GM12878 (cell line): Measurements from ENCODE around the gene HOXB2. TPM values are rescaled to one million over a fixed set of nuclear protein-coding genes. Genes with fewer than 3 reads are reported as not detected.

ENCODE experiments used
- ATAC-seq: fragments of 200-7000 bp; cut with Tn5 transposase; 3 replicates; pipeline ENCODE4 v1.9.1; 2020; ENCODE audit warnings: mild to moderate bottlenecking, moderate library complexity
- BruUV-seq: library from RNA; stranded (reverse); fragments of 400-500 nt; replicated peaks from 2 replicates; lab custom pipeline; 2021; lab: Mats Ljungman, UMichigan
- CTCF ChIA-PET: fragments of 300-600 bp; sonication (Branson Sonifier 250); formaldehyde crosslinking; extraction: SDS; loops from one replicate; lab custom pipeline; 2021; ENCODE audit warnings: inconsistent platforms; lab: Yijun Ruan, JAX
- POLR2A ChIA-PET: fragments of 350-600 bp; formaldehyde crosslinking; extraction: SDS; loops from one replicate; lab custom pipeline; 2021; ENCODE audit warnings: inconsistent platforms; lab: Charles Lee
- RAD21 ChIA-PET: fragments of 300-600 bp; sonication (Branson Sonifier 250); formaldehyde crosslinking; loops from one replicate; lab custom pipeline; 2023; ENCODE audit warnings: antibody characterized with exemption; ENCODE audit not compliant: unreplicated experiment; lab: Charles Lee
- SMC1A ChIA-PET: fragments of 300-600 bp; sonication (Branson Sonifier 250); formaldehyde crosslinking; loops from one replicate; lab custom pipeline; 2023; ENCODE audit not compliant: unreplicated experiment, uncharacterized antibody; lab: Charles Lee
- DNase-seq: peaks from one replicate; pipeline ENCODE4 v3.0.0-alpha.2; 2011; ENCODE audit warnings: low read depth, low spot score
- FAIRE-seq: peaks from 3 replicates; lab custom pipeline; 2011; peaks lifted over from hg19 to GRCh38; lab: Jason Lieb, UNC
- H2AFZ ChIP-seq: 2 replicates; pipeline ENCODE4 v1.6.0; 2011; ENCODE audit warnings: low read depth, low read length, control low read depth; ENCODE audit not compliant: control insufficient read depth
- H3K27ac ChIP-seq: 2 replicates; pipeline ENCODE4 v1.5.1; 2011; ENCODE audit warnings: control low read depth; ENCODE audit not compliant: control insufficient read depth, insufficient read depth
- H3K27me3 ChIP-seq, 2 experiments: replicated peaks in 1 of 2; 2 replicates each; pipeline versions ENCODE4 v1.6.0 to v1.6.1; 2011; ENCODE audit warnings: low read length in 1 of 2; ENCODE audit not compliant: control insufficient read depth in 2 of 2, insufficient read depth in 2 of 2
- H3K36me3 ChIP-seq, 2 experiments: 2 replicates each; pipeline ENCODE4 v1.5.1; 2011; ENCODE audit warnings: low read length in 1 of 2; ENCODE audit not compliant: control insufficient read depth in 2 of 2, insufficient read depth in 2 of 2
- H3K4me1 ChIP-seq: 2 replicates; pipeline ENCODE4 v1.6.1; 2011; ENCODE audit warnings: mild to moderate bottlenecking, low read length, moderate library complexity, mixed read lengths; ENCODE audit not compliant: control insufficient read depth, insufficient read depth
- H3K4me2 ChIP-seq: 2 replicates; pipeline ENCODE4 v1.6.0; 2011; ENCODE audit warnings: control low read depth; ENCODE audit not compliant: control insufficient read depth, insufficient read depth
- H3K4me3 ChIP-seq: fragments of 200-600 bp; sonication (generic); 2 replicates; pipeline ENCODE4 v1.5.1; 2016
- H3K79me2 ChIP-seq: 2 replicates; pipeline ENCODE4 v1.6.0; 2011; ENCODE audit warnings: low read length; ENCODE audit not compliant: control insufficient read depth, insufficient read depth
- H3K9ac ChIP-seq: 2 replicates; pipeline ENCODE4 v1.8.0; 2011; ENCODE audit warnings: low read length, control low read depth, mixed read lengths; ENCODE audit not compliant: control insufficient read depth, insufficient read depth
- H3K9me3 ChIP-seq: replicated peaks from 3 replicates; pipeline ENCODE4 v1.5.1; 2011; ENCODE audit warnings: mild to moderate bottlenecking, low read length; ENCODE audit not compliant: control insufficient read depth, insufficient read depth
- H4K20me1 ChIP-seq: 2 replicates; pipeline ENCODE4 v1.6.0; 2011; ENCODE audit not compliant: control insufficient read depth, insufficient read depth
- ATF2 ChIP-seq: IDR thresholded peaks from 2 replicates; pipeline ENCODE4 v1.6.1; 2012; ENCODE audit warnings: low read length, inconsistent platforms
- SMC3 ChIP-seq: IDR thresholded peaks from 2 replicates; pipeline ENCODE4 v1.6.1; 2011; ENCODE audit warnings: low read length, improper control_type of control experiment, borderline replicate concordance
- SP1 ChIP-seq: IDR thresholded peaks from one replicate; pipeline ENCODE4 v1.6.1; 2011; ENCODE audit warnings: low read depth, low read length
- ZBED1 ChIP-seq: IDR thresholded peaks from 2 replicates; pipeline ENCODE4 v1.6.1; 2016; ENCODE audit warnings: borderline replicate concordance
- ZBTB11 ChIP-seq: fragments of 450-650 bp; formaldehyde crosslinking; IDR thresholded peaks from 2 replicates; pipeline ENCODE4 v1.5.0; 2022; ENCODE audit warnings: mild to moderate bottlenecking, missing genetic modification characterization
- WGBS: methylation state at CpG from one replicate; pipeline ENCODE4 v1.1.6; 2016; ENCODE audit warnings: low lambda C conversion rate; ENCODE audit not compliant: insufficient replicate concordance, insufficient coverage; ENCODE audit errors: missing lambda C conversion rate; 5-methylcytosine and 5-hydroxymethylcytosine counted together
- in situ Hi-C: fragments of 300-500 bp; cut with MboI; formaldehyde crosslinking; loops from 9 replicates; pipeline ENCODE4 v1.14.3; 2018; ENCODE audit warnings: mixed read lengths
- intact Hi-C: fragments of 100-400 bp; cut with micrococcal nuclease; formaldehyde crosslinking; loops from one replicate; pipeline ENCODE4 v1.14.2; 2022; ENCODE audit not compliant: unreplicated experiment
- polyA plus RNA-seq, 11 experiments: library from polyadenylated mRNA; depleted of rRNA in 4 of 11; unstranded in 6 of 11; stranded (reverse) in 5 of 11; fragments of >200 nt; fragmentation: Nextera tagmentation in 4 of 11; fragmentation: Illumina TruSeq in 1 of 11; extraction: Ambion mirVana in 4 of 11; extraction: Trizol in 1 of 11; gene quantifications; 1 replicate in 1 of 11; 2 replicates in 10 of 11; pipeline versions ENCODE4 v1.2.1 to v1.2.3, GENCODE V29; 2011 to 2016; ENCODE audit warnings: inconsistent platforms in 2 of 11, missing spikeins in 2 of 11, low read depth in 1 of 11
- total RNA-seq, 4 experiments: library from RNA; depleted of rRNA in 3 of 4; stranded (reverse); fragments of >200 nt in 3 of 4; fragmentation: Illumina TruSeq in 1 of 4; extraction: Trizol in 1 of 4; gene quantifications; 2 replicates each; pipeline versions ENCODE4 v1.2.1 to v1.2.3, GENCODE V29; 2013 to 2021

HOXB2 gene
- total and polyA plus RNA-seq, 10 of the 15 experiments (the other 5 are each of a cell fraction or from before 2014, with no cell fraction given), result 0.16 to 8.8 (median 2.3) TPM

- ATAC-seq, result no peak
- no peaks in the 10 kb centered on the region for H3K27me3 ChIP-seq
- CTCF ChIA-PET, result interaction anchor here (1.0 to 1.1 kb wide), 3 partner anchors 43 to 94 kb away, joined by 3 to 4 read pairs (median 3); partner anchors contain the start of gene HOXB5
- no peak overlapping the region for H3K9ac ChIP-seq
- in situ Hi-C loops (no loop called here), intact Hi-C loops (no loop called here)
- no peak overlapping the region for H3K4me3 ChIP-seq
- H3K4me1 ChIP-seq, result no peaks in the 10 kb centered on the region
- H3K9me3 ChIP-seq, result no peaks in the 10 kb centered on the region
- H3K79me2 ChIP-seq, result no peaks in the 10 kb centered on the region
- H4K20me1 ChIP-seq, result no peaks in the 10 kb centered on the region
- no peak overlapping the region for H2AFZ ChIP-seq
- BruUV-seq, result no TSS peak
- TF ChIP-seq SP1 (no peak), ATF2 (no peak), ZBTB11 (CRISPR knock-in tag) (no peak), ZBED1 (no peak), SMC3 (no peak)
- POLR2A ChIA-PET, result interaction anchor here (0.6 kb wide), 1 partner anchor 36 kb away, joined by 5 read pairs; no protein-coding TSS in a partner anchor
- WGBS, result 83% methylated on average over 3 of the region's 3 CpGs
- no peak overlapping the region for H3K4me2 ChIP-seq
- no peaks in the 10 kb centered on the region for H3K36me3 ChIP-seq
- RAD21 ChIA-PET, result interaction anchor here (0.9 to 1.5 kb wide), 3 partner anchors 14 to 108 kb away, joined by 3 to 4 read pairs (median 3); no protein-coding TSS in a partner anchor
- no peak overlapping the region for H3K27ac ChIP-seq
- SMC1A ChIA-PET, result interaction anchor here (0.8 to 2.6 kb wide), 6 partner anchors 13 to 133 kb away, joined by 3 to 9 read pairs (median 4); partner anchors contain the start of gene HOXB5
- no peak for DNase-seq
- no peak for FAIRE-seq
Measured at GRCh38 chr17:48499248-48499647, 45.7 kb downstream of the HOXB2 start.
